ENCODE measurements around the gene FAM168A.

- TF ChIP-seq CTCF (IDR thresholded peaks at IDR 0.05; ENCODE audit: low read depth, low read length): no peak
- no peak for TF ChIP-seq POLR2A (IDR thresholded peaks at IDR 0.05; ENCODE audit: extremely low read depth, insufficient read length)
- no peak for TF ChIP-seq MYC (IDR thresholded peaks at IDR 0.05; ENCODE audit: low read depth, low read length)
- TF ChIP-seq, protein P1, sequence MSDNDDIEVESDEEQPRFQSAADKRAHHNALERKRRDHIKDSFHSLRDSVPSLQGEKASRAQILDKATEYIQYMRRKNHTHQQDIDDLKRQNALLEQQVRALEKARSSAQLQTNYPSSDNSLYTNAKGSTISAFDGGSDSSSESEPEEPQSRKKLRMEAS (IDR thresholded peaks at IDR 0.05; ENCODE audit: low read depth, low read length): no peak
Observed at GRCh38 chr11:73637012-73637411, 39.1 kb upstream of the FAM168A start.
